Fibroblast of villous mesenchyme (primary cell): ENCODE measurements around the gene CAMK2D. TPM values are rescaled to one million over a fixed set of nuclear protein-coding genes. Genes with fewer than 3 reads are reported as not detected.
"Not testable (repeated sequence)": the region's sequence is repeated elsewhere in the genome, so short reads cannot be mapped to it uniquely, and the experiment has no call there.

Experiments
- DNase-seq: peaks from one replicate; pipeline ENCODE4 v3.0.0-alpha.2; 2010; ENCODE audit warnings: low read depth
- H3K4me3 ChIP-seq: 2 replicates; pipeline ENCODE4 v1.5.1; 2011; ENCODE audit warnings: low read depth, mild to moderate bottlenecking, low read length
- CTCF ChIP-seq: IDR thresholded peaks from 2 replicates; pipeline ENCODE4 v1.5.1; 2012; ENCODE audit warnings: low read depth, mild to moderate bottlenecking, low read length; ENCODE audit not compliant: insufficient read depth
- total RNA-seq: library from RNA; depleted of rRNA; stranded (reverse); fragments of >200 nt; gene quantifications from 2 replicates; pipeline ENCODE4 v1.2.3, GENCODE V29; 2012

The CAMK2D gene
- total RNA-seq, 1 donor = 161 TPM

GRCh38 chr4:113725963-113726362 is 35.6 kb downstream of the CAMK2D start:
- TF ChIP-seq CTCF = no peak
- no peak overlapping the region for H3K4me3 ChIP-seq
- no peak for DNase-seq

- no peak overlapping the region for H3K4me3 ChIP-seq
- TF ChIP-seq CTCF = no peak
- DNase-seq = no peak
Observed at GRCh38 chr4:113718252-113718651, 43.3 kb downstream of the CAMK2D start.

GRCh38 chr4:113711883-113712662 is 49.5 kb downstream of the CAMK2D start:
- H3K4me3 ChIP-seq = no peak overlapping the region
- DNase-seq = no peak
- TF ChIP-seq CTCF = no peak

GRCh38 chr4:113708250-113708649 is 53.3 kb downstream of the CAMK2D start:
- no peak overlapping the region for H3K4me3 ChIP-seq
- no peak for TF ChIP-seq CTCF
- peak; percentile 54 for DNase-seq

GRCh38 chr4:113707048-113707447 is 54.5 kb downstream of the CAMK2D start:
- TF ChIP-seq CTCF = no peak
- no peak for DNase-seq
- H3K4me3 ChIP-seq = no peak overlapping the region

- H3K4me3 ChIP-seq, DNase-seq: not testable (repeated sequence)
Observed at GRCh38 chr4:113705097-113705496, 56.4 kb downstream of the CAMK2D start.

GRCh38 chr4:113702596-113702995 is 58.9 kb downstream of the CAMK2D start:
- H3K4me3 ChIP-seq = not testable (repeated sequence)
- DNase-seq = peak; percentile 60

- no peak for DNase-seq
- no peak for TF ChIP-seq CTCF
- H3K4me3 ChIP-seq = no peak overlapping the region
Observed at GRCh38 chr4:113701169-113701568, 60.4 kb downstream of the CAMK2D start.
